Effector memory CD8-positive, alpha-beta T cell (primary cell): ENCODE data around the gene WDR11.
"Not testable (repeated sequence)": the region's sequence is repeated elsewhere in the genome, so short reads cannot be mapped to it uniquely, and the experiment has no call there.

Source experiments
- ATAC-seq: fragments of 150-1000 bp; cut with Tn5 transposase; replicated peaks from 2 replicates; pipeline ENCODE4 v1.10.0; 2021; ENCODE audit warnings: mild to moderate bottlenecking, moderate library complexity
- DNase-seq, 3 experiments: peaks; one replicate each; pipeline ENCODE4 v3.0.0; 2021
- H3K27ac Mint-ChIP-seq, 2 donors: one replicate each; pipeline ENCODE4 v1.8.0; 2022; ENCODE audit warnings: mild to moderate bottlenecking in 2 of 2, mixed read lengths in 2 of 2, moderate library complexity in 2 of 2
- H3K27me3 Mint-ChIP-seq, 2 donors: one replicate each; pipeline ENCODE4 v1.8.0; 2022; ENCODE audit warnings: mixed read lengths in 2 of 2
- H3K36me3 Mint-ChIP-seq: one replicate; pipeline ENCODE4 v1.8.0; 2022; ENCODE audit warnings: mild to moderate bottlenecking, moderate library complexity, mixed read lengths; ENCODE audit not compliant: insufficient read depth
- H3K4me1 Mint-ChIP-seq, 2 donors: one replicate each; pipeline ENCODE4 v1.8.0; 2022; ENCODE audit warnings: low read depth in 2 of 2, mixed read lengths in 2 of 2
- H3K4me3 Mint-ChIP-seq, 2 donors: one replicate each; pipeline ENCODE4 v1.8.0; 2022; ENCODE audit warnings: mild to moderate bottlenecking in 2 of 2, mixed read lengths in 2 of 2, moderate library complexity in 2 of 2
- H3K9me3 Mint-ChIP-seq, 2 donors: one replicate each; pipeline ENCODE4 v1.8.0; 2022; ENCODE audit warnings: mixed read lengths in 2 of 2

WDR11 gene

GRCh38 chr10:120887482-120887881 is 36.3 kb downstream of the WDR11 start:
- ATAC-seq (no peak), DNase-seq (no peak)
- Mint-ChIP-seq H3K27me3 (no peaks in the 10 kb centered on the region), H3K9me3 (no peaks in the 10 kb centered on the region), H3K4me1 (peaks cover 0 to 4% of the 10 kb centered on the region in 2 donors), H3K36me3 (peaks cover 35% of the 10 kb centered on the region), H3K27ac (no peak overlapping the region), H3K4me3 (no peak overlapping the region)

- no peak overlapping the region for H3K4me3 Mint-ChIP-seq
- peaks cover 33% of the 10 kb centered on the region for H3K36me3 Mint-ChIP-seq
- H3K4me1 Mint-ChIP-seq: peaks cover 0 to 2% of the 10 kb centered on the region in 2 donors
- H3K27ac Mint-ChIP-seq: no peak overlapping the region
- DNase-seq (no peak), ATAC-seq (no peak)
- H3K27me3 Mint-ChIP-seq: no peaks in the 10 kb centered on the region
- no peaks in the 10 kb centered on the region for H3K9me3 Mint-ChIP-seq
Measured at GRCh38 chr10:120891365-120891764, 40.2 kb downstream of the WDR11 start.

DNA sequence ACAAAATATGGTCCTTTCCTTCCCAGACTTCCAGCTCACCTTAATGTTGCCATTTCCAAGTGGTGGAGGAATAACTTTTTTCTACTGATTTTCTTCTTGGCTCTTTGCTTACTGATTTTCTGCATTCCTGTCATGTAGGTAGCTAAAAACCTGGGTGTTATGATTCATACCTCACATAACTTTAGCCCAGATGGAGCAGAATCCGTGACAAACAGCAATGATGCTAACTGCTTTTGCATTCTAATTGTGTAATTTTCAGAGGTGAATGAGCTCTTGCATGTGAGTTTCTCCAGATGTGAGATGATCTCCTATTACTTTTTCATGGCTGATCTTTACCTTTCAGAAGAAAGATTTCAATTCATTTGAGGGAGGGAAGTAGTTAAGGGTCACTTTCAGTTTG is 43.4 kb downstream of the WDR11 start:
- H3K27ac Mint-ChIP-seq: no peak overlapping the region
- ATAC-seq (no peak), DNase-seq (no peak)
- no peaks in the 10 kb centered on the region for H3K9me3 Mint-ChIP-seq
- peaks cover 2 to 6% of the 10 kb centered on the region in 2 donors for H3K4me1 Mint-ChIP-seq
- H3K36me3 Mint-ChIP-seq: peaks cover 35% of the 10 kb centered on the region
- H3K4me3 Mint-ChIP-seq: no peak overlapping the region
- no peaks in the 10 kb centered on the region for H3K27me3 Mint-ChIP-seq

- Mint-ChIP-seq H3K27me3 (no peaks in the 10 kb centered on the region), H3K4me1 (peaks cover 2 to 6% of the 10 kb centered on the region in 2 donors), H3K4me3 (no peak overlapping the region), H3K36me3 (peaks cover 43% of the 10 kb centered on the region), H3K9me3 (no peaks in the 10 kb centered on the region), H3K27ac (no peak overlapping the region)
- no peak for DNase-seq
- no peak for ATAC-seq
Measured at GRCh38 chr10:120897343-120897742, 46.2 kb downstream of the WDR11 start.

DNA sequence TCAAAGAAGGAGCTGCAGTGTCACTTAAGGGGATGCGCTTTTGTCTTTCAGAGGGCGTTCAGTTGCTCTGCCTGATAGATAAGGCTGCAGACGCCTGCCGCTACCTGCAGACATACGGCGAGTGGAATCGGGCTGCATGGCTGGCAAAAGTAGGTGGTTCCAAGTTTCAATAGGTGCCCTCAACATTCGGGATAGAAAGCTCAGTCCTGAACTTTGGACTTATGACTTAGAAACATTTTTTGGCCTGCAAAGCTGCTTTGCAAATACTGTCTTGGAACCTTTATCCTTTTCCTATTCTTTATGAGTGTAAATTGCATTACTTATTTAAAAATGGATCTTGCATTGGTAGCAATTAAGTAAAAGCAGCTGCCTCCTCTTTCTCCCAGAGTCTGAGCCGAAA is 54.1 kb downstream of the WDR11 start:
- Mint-ChIP-seq H3K27ac (no peak overlapping the region), H3K36me3 (peaks cover 84% of the 10 kb centered on the region), H3K9me3 (no peaks in the 10 kb centered on the region), H3K27me3 (no peaks in the 10 kb centered on the region), H3K4me3 (no peak overlapping the region), H3K4me1 (no peaks in the 10 kb centered on the region)
- DNase-seq (no peak), ATAC-seq (no peak)

- ATAC-seq (no peak), DNase-seq (no peak)
- no peaks in the 10 kb centered on the region for H3K4me1 Mint-ChIP-seq
- no peaks in the 10 kb centered on the region for H3K27me3 Mint-ChIP-seq
- H3K9me3 Mint-ChIP-seq: no peaks in the 10 kb centered on the region
- H3K36me3 Mint-ChIP-seq: no peaks in the 10 kb centered on the region
- no peak overlapping the region for H3K4me3 Mint-ChIP-seq
- no peak overlapping the region for H3K27ac Mint-ChIP-seq
Measured at GRCh38 chr10:120917521-120918250, 66.5 kb downstream of the WDR11 start.

GRCh38 chr10:120923886-120924285 is 72.7 kb downstream of the WDR11 start:
- H3K27me3 Mint-ChIP-seq: peaks cover 0 to 16% of the 10 kb centered on the region in 2 donors
- H3K27ac Mint-ChIP-seq, DNase-seq, H3K4me1 Mint-ChIP-seq, H3K9me3 Mint-ChIP-seq, H3K36me3 Mint-ChIP-seq, H3K4me3 Mint-ChIP-seq, ATAC-seq: not testable (repeated sequence)

- Mint-ChIP-seq H3K36me3 (no peaks in the 10 kb centered on the region), H3K27ac (no peak overlapping the region), H3K4me3 (no peak overlapping the region), H3K27me3 (peaks cover 9 to 32% of the 10 kb centered on the region in 2 donors), H3K4me1 (no peaks in the 10 kb centered on the region), H3K9me3 (peaks cover 0 to 4% of the 10 kb centered on the region in 2 donors)
- ATAC-seq (no peak), DNase-seq (no peak)
Measured at GRCh38 chr10:120926611-120927010, 75.4 kb downstream of the WDR11 start.

DNA sequence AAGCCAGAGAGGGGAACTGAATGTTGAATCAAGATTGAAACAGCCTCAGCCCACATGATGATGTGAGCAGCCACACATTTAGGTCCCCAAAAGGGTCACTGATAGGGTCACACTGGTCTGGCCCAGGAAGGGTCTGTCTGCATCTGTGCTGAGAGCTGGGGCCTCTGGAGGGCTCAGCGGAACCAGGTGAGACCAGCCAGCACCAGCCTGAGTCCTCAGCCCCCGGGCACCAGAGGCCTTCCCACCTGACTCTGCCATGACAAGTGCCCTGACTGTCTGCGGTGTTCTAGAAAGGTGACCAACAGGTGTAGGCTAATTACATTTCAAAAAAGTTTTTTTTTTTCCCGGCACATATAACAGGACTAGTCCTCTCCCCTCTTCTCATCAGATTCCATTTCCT is 76.2 kb downstream of the WDR11 start:
- no peak overlapping the region for H3K27ac Mint-ChIP-seq
- DNase-seq (no peak), ATAC-seq (no peak)
- H3K4me3 Mint-ChIP-seq: no peak overlapping the region
- H3K27me3 Mint-ChIP-seq: peaks cover 9 to 32% of the 10 kb centered on the region in 2 donors
- H3K36me3 Mint-ChIP-seq: no peaks in the 10 kb centered on the region
- H3K9me3 Mint-ChIP-seq: peaks cover 0 to 4% of the 10 kb centered on the region in 2 donors
- H3K4me1 Mint-ChIP-seq: no peaks in the 10 kb centered on the region

DNA sequence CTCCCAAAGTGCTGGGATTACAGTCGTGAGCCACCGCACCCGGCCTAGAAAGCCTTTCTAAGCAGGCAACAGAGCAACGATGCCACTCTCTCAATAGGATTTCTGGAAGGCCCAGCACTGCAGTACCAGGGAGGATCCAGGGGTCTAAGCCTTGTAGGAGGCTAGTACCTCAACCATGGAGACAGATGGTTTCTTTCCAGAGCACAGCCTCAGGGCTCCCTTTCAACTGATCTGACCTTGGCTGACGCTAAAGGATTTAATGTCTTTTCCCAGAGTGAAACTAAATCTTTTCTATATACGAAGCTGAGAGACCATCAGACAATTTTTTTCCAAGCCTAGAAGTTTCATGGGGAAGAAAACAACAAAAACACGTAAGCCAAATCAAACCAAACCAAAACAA is 78.0 kb downstream of the WDR11 start:
- no peaks in the 10 kb centered on the region for H3K9me3 Mint-ChIP-seq
- H3K27ac Mint-ChIP-seq: no peak overlapping the region
- H3K27me3 Mint-ChIP-seq: peaks cover 9 to 34% of the 10 kb centered on the region in 2 donors
- DNase-seq: no peak
- no peak overlapping the region for H3K4me3 Mint-ChIP-seq
- ATAC-seq: no peak
- no peaks in the 10 kb centered on the region for H3K4me1 Mint-ChIP-seq
- H3K36me3 Mint-ChIP-seq: no peaks in the 10 kb centered on the region

- no peak for ATAC-seq
- Mint-ChIP-seq H3K27ac (no peak overlapping the region), H3K27me3 (peaks cover 9 to 31% of the 10 kb centered on the region in 2 donors), H3K36me3 (no peaks in the 10 kb centered on the region), H3K4me1 (no peaks in the 10 kb centered on the region), H3K4me3 (no peak overlapping the region), H3K9me3 (no peaks in the 10 kb centered on the region)
- no peak for DNase-seq
Measured at GRCh38 chr10:120931423-120931822, 80.3 kb downstream of the WDR11 start.

- H3K4me1 Mint-ChIP-seq: no peaks in the 10 kb centered on the region
- H3K4me3 Mint-ChIP-seq: no peak overlapping the region
- DNase-seq: no peak
- H3K27me3 Mint-ChIP-seq: peaks cover 9 to 26% of the 10 kb centered on the region in 2 donors
- no peak overlapping the region for H3K27ac Mint-ChIP-seq
- no peaks in the 10 kb centered on the region for H3K9me3 Mint-ChIP-seq
- H3K36me3 Mint-ChIP-seq: no peaks in the 10 kb centered on the region
- ATAC-seq: no peak
Measured at GRCh38 chr10:120931999-120932398, 80.8 kb downstream of the WDR11 start.

DNA sequence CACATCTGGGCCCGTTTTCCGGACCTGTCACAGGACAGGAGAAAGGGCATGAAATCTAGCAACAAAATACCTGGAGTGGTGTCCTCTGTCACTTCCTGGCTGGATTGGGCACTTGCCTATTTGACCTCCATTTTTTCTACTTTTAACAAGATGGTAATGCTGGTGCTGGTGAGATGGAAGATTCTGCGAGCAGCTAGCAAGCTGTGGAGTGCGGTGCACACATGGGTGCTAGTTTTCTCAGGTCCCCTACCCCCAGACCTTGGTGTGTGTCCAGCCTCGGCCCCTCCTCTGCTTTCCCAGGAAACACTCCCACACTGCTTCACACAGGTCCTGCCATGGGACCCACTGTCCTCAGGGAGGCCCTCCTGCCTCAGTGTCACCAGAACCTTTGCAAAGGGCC is 87.7 kb downstream of the WDR11 start:
- DNase-seq (no peak), ATAC-seq (no peak)
- H3K27me3 Mint-ChIP-seq: peaks cover 19 to 36% of the 10 kb centered on the region in 2 donors
- H3K36me3 Mint-ChIP-seq: no peaks in the 10 kb centered on the region
- H3K4me3 Mint-ChIP-seq: no peak overlapping the region
- no peaks in the 10 kb centered on the region for H3K9me3 Mint-ChIP-seq
- H3K27ac Mint-ChIP-seq: no peak overlapping the region
- H3K4me1 Mint-ChIP-seq: peaks cover 0 to 5% of the 10 kb centered on the region in 2 donors

DNA sequence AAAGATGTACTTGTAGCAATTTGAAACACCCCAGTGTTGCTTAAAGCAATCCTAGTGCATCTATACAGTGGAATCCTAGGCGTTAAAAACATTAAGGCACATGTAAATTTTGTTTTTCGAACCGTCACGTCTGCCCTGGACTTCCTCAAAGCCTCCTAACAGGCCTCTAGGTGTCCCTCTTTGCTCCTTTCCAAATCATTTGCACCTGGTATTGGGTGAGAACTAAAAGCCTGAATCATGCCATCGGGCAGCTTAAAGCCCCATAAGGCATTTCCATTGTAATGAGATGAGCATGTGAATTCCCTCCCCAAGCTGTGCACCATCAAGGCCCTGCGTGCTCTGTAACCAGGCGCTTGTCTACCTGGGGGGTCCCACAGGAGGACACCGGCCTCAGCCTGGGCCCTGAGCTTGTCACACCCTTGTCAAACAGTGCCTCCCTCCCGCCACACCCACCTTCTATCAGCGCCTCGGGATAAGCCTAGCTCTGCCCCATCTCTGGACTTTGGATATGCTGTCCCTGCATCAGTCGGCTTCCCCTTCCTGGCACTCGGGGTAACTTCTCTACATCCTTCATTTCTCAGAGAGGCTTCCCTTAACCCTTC is 89.2 kb downstream of the WDR11 start:
- Mint-ChIP-seq H3K36me3 (no peaks in the 10 kb centered on the region), H3K27ac (no peak overlapping the region), H3K4me3 (no peak overlapping the region), H3K9me3 (no peaks in the 10 kb centered on the region), H3K27me3 (peaks cover 23 to 34% of the 10 kb centered on the region in 2 donors), H3K4me1 (peaks cover 0 to 5% of the 10 kb centered on the region in 2 donors)
- no peak for ATAC-seq
- no peak for DNase-seq
